Stimulated activated CD8-positive, alpha-beta memory T cell treated with anti-CD3 and anti-CD28 coated beads, Interleukin-12 subunit alpha, Interleukin-12 subunit beta, amount 100 ng/mL, for 4 hours (primary cell): ENCODE results near the gene MYCBPAP.

Source experiments
- DNase-seq: peaks from one replicate; pipeline ENCODE4 v3.0.0-alpha.2; 2020; ENCODE audit warnings: low read depth

MYCBPAP gene

GRCh38 chr17:50491505-50491904, 16.7 kb upstream of the MYCBPAP start:
- DNase-seq: no peak

- no peak for DNase-seq
Measured at GRCh38 chr17:50492214-50492613, 16.0 kb upstream of the MYCBPAP start.

- no peak for DNase-seq
Measured at GRCh38 chr17:50493744-50494143, 14.5 kb upstream of the MYCBPAP start.

GRCh38 chr17:50495217-50495823, 12.9 kb upstream of the MYCBPAP start:
- no peak for DNase-seq

- no peak for DNase-seq
Measured at GRCh38 chr17:50495918-50496317, 12.3 kb upstream of the MYCBPAP start.

- DNase-seq: no peak
Measured at GRCh38 chr17:50498021-50498874, 10.0 kb upstream of the MYCBPAP start.

GRCh38 chr17:50499270-50499669, 9.0 kb upstream of the MYCBPAP start:
- DNase-seq: no peak

- DNase-seq: no peak
Measured at GRCh38 chr17:50499721-50500120, 8.5 kb upstream of the MYCBPAP start.

- DNase-seq: no peak
Measured at GRCh38 chr17:50501054-50501453, 7.2 kb upstream of the MYCBPAP start.

GRCh38 chr17:50502301-50502990, 5.8 kb upstream of the MYCBPAP start:
- DNase-seq: no peak

GRCh38 chr17:50505591-50506130, 2.6 kb upstream of the MYCBPAP start:
- DNase-seq: no peak

GRCh38 chr17:50506298-50506697, 1.9 kb upstream of the MYCBPAP start:
- no peak for DNase-seq

- no peak for DNase-seq
Measured at GRCh38 chr17:50508573-50509460, 578 bp downstream of the MYCBPAP start.

GRCh38 chr17:50511058-50511457, 2.8 kb downstream of the MYCBPAP start:
- DNase-seq: no peak

- DNase-seq: no peak
Measured at GRCh38 chr17:50513495-50513894, 5.3 kb downstream of the MYCBPAP start.

- no peak for DNase-seq
Measured at GRCh38 chr17:50514388-50514787, 6.1 kb downstream of the MYCBPAP start.

- DNase-seq: no peak
Measured at GRCh38 chr17:50514936-50515702, 6.9 kb downstream of the MYCBPAP start.

GRCh38 chr17:50517011-50517410, 8.8 kb downstream of the MYCBPAP start:
- no peak for DNase-seq

- no peak for DNase-seq
Measured at GRCh38 chr17:50517504-50518383, 9.5 kb downstream of the MYCBPAP start.
